ENCODE data around the gene C2orf49.

GRCh38 chr2:105395691-105396090 is 58.4 kb downstream of the C2orf49 start:
- TF ChIP-seq POLR2A (IDR thresholded peaks at IDR 0.05), result no peak
- TF ChIP-seq CTCF (IDR thresholded peaks at IDR 0.05), result no peak
